GM21360 (cell line): Measurements from ENCODE around the gene CEMIP2.
"Not testable (repeated sequence)": the region's sequence is repeated elsewhere in the genome, so short reads cannot be mapped to it uniquely, and the experiment has no call there.

ENCODE experiments used
- ATAC-seq: cut with Tn5 transposase; IDR thresholded peaks from one replicate; pipeline ENCODE4 v1.9.1; 2021; ENCODE audit warnings: mild to moderate bottlenecking, moderate library complexity; ENCODE audit not compliant: unreplicated experiment

Gene CEMIP2

GRCh38 chr9:71680189-71680980, 87.9 kb downstream of the CEMIP2 start:
- ATAC-seq, result no peak

DNA sequence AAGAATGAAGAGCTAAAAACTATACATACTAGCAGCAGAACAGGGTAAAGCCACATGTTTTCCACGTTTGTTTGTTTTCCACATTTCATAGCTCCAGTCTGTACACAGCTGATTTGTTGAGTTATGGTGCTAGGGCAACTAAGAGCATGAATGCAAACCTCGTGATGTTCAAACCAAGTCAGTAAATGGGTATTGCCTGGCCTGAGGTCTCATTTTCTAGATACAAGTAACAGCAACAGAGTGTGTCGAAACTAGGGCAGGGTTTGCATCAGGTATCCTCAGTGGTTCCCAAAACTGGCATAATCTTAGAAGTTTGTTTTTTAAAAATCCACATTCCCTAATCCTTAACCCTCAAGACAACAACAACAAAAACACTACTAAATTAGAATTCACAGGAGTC, 89.3 kb downstream of the CEMIP2 start:
- no peak for ATAC-seq

DNA sequence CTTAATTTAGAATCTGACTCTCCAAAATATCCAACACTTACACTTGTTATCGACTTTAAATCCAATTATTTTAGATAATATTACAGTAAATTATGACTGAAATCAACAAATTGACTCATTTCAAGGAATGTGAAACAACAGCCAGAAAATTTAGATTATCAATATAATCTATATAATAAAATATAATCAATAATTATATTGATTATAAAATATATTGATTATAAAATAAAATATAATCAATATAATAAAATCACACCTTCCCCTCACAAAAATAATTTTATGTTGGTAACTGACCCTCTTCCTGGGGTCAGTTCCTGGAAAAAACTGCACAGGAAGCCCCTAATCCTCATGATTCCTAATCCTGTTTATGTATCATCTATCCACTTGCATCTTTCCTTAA, 91.1 kb downstream of the CEMIP2 start:
- ATAC-seq, result no peak

GRCh38 chr9:71676460-71676859, 91.9 kb downstream of the CEMIP2 start:
- no peak for ATAC-seq

DNA sequence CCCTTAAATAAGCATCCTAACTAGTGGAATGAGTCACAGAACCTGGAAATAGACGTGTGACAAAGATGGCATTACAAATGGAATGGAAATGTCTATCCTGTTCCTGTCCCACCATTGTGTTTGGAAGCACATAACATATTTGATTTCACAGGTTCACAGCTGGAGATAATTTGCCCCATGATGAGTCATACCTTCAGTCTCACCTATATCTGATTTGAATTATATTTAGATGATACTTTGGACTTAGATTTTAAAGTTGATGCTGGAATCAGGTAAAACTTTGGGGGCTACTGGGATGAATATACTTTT, 92.5 kb downstream of the CEMIP2 start:
- ATAC-seq, result no peak

DNA sequence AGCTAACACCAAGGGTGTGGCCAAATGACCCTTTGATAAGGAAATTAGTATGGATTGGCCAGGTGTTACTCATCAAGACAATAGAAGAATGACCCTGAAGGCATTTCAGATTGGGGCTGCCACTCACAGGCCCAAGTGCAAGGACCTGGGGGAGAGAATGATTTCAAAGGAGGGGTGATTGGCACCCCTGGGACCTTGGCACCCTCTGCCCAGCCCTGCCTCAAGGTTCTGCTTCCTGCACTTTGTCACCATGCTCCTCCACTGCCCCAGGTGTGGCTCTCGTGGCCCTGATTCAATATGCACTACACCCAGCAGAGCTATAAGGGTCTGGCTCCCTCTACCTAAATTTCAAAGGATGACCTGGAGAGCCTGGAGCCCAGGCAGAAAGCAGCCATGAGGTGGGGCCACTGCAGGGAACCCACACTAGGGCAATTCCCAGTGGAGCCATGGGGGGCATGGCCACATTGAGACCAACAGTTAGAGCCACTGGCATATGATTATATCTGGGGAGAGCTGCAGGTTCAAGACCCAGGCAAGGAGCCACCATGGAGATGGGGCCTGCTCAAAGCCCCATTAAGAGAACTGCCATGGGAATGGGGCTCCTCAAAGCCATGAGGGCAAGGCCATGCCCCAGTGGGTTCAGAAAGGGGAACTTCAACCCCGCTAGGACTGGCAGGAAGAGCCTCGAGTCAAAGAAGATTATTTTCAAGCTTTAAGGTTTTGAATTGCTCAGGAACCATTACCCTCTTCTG, 93.0 kb downstream of the CEMIP2 start:
- no peak for ATAC-seq

DNA sequence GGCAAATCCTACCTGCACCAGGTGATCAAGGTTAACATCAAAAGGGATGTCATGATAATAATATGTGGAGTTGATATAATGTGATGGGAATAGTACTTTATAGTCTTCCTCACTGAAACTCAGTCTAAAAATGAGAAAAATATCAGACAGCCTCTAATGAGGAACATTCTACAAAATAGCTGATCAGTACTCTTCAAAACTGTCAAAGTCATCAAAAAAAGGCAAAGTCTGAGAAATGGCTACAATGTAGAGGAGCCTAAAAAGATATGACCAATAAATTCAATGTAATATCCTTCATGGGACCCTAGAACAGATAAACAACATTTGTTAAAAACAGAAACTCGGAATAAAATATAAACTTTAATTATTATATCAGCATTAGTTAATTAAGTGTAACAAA, 95.7 kb downstream of the CEMIP2 start:
- no peak for ATAC-seq

DNA sequence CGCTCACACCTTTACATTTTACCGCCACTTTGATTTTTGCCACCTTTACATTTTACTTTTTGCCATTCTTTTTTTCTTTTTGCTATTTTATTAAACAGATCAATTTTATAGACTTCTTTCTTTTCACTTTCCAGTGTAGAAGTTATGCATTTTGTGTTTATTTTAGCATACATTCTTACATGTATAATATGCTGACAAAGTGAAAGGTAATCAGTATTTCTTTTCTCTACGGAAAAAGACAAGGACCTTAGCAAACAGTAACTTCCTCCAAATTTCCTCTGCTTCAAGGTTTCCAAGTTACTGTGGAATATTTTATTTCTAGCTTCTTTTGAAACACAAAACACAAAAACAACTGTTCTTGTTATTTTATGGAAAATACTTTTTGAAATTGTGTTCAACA, 97.0 kb downstream of the CEMIP2 start:
- ATAC-seq, result no peak

DNA sequence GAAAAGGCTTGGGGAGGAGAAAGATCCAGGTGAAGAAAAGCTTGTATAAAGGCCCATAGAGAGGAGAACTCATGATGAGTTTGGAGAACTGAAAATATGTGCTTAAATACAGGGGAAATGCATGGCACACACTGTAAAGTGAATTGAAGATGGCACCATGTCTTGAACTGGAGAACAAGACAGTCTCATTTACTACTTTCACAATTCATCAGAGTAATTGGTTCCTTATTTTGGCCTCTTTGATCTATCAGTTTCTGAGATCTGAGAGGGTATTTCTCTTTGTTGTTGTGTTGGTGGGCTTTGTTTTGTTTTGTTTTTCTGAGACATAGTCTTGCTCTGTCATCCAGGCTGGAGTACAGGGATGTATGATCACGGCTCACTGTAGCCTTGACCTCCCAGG, 98.2 kb downstream of the CEMIP2 start:
- no peak for ATAC-seq

- ATAC-seq, result no peak
Observed at GRCh38 chr9:71669284-71669995, 98.9 kb downstream of the CEMIP2 start.

GRCh38 chr9:71668717-71669116, 99.6 kb downstream of the CEMIP2 start:
- no peak for ATAC-seq

GRCh38 chr9:71665247-71665646, 103.1 kb downstream of the CEMIP2 start:
- ATAC-seq, result no peak

DNA sequence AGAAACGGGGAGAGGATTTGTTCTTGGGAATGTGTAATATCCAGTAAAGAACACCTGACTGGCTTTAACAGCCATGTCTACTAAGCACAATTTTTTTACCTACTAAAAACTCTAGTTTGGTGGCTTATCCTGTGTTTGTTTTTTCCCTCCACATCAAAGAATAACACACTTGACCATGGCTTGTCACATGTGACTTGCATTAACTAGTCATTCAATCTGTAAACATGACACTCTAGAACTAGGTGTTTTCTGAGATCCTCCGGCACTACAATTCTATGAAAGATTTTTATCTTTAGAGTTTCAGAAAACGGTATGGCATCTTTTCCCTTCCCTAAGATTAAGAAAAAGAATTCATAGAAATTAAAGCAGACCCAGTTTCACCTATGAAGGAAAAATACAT, 103.7 kb downstream of the CEMIP2 start:
- no peak for ATAC-seq

GRCh38 chr9:71663931-71664459, 104.3 kb downstream of the CEMIP2 start:
- no peak for ATAC-seq

- no peak for ATAC-seq
Observed at GRCh38 chr9:71663216-71663615, 105.1 kb downstream of the CEMIP2 start.

DNA sequence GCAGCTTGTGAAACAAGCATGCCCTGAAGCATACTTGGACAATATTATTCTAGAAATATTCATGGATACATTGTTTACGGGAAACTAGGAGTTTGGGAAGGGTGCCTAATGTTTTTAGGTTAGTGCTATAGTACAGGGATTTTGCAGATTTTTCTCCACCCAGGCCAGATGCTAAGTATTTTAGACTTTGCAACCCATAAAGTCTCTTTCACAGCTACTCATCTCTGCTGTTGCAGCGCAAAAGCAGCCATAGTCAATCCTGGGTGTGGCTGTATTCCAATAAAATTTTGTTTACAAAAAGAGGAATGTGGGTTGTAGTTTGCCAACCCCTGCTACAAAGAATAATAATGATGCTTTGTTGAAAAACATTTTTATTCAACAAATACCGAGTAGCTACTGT, 106.2 kb downstream of the CEMIP2 start:
- ATAC-seq, result no peak

GRCh38 chr9:71657276-71657675, 111.0 kb downstream of the CEMIP2 start:
- ATAC-seq, result not testable (repeated sequence)

DNA sequence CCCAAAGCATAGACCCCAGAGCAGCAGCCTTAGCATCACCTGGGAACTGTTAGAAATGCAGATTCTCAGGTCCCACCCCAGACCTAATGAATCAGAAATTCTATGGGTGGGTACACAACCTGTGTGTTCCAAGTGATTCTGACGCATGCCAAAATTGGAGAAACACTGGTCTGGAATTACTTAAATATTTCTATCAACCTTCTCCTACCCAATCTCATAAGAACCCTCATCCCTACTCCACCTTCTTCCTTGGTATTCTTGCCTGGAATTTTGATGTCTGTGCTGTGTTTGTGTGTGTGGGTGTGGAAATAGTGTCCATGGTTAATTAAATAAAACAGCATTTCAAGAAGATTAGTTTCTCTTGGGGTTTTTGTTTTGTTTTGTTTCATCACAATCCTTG, 111.8 kb downstream of the CEMIP2 start:
- ATAC-seq, result no peak

GRCh38 chr9:71655778-71656177, 112.5 kb downstream of the CEMIP2 start:
- no peak for ATAC-seq

DNA sequence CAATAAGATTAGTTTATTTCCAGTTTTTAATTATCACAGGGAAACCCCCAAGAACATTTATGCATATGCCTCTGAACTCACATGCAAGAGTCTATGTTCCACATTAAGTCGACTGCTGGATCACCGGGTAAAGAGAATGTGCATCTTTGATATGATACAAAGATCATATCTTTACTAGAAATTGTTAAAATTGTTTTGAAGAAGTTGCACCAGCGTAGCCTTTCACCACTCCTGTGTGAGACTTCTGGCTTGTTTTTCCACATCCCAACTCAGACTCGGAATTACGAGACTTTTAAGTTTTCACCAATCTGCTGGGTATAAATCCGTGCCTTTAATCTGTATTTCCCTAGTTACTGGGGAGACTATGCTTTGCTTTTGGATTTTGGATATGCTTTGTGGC, 113.2 kb downstream of the CEMIP2 start:
- ATAC-seq, result no peak

GRCh38 chr9:71652480-71652879, 115.8 kb downstream of the CEMIP2 start:
- ATAC-seq, result no peak

- ATAC-seq, result no peak
Observed at GRCh38 chr9:71648453-71648852, 119.9 kb downstream of the CEMIP2 start.
